ENCODE data around the gene CFHR4.
"Not testable (repeated sequence)": the region's sequence is repeated elsewhere in the genome, so short reads cannot be mapped to it uniquely, and the experiment has no call there.

Gene CFHR4

GRCh38 chr1:196887515-196888239 lies at the start of gene CFHR4:
Gene CFHR4 (plus strand): TSS chr1:196888052. CDS start chr1:196888151, 99 bp downstream.
- DNase-seq, result no peak

DNA sequence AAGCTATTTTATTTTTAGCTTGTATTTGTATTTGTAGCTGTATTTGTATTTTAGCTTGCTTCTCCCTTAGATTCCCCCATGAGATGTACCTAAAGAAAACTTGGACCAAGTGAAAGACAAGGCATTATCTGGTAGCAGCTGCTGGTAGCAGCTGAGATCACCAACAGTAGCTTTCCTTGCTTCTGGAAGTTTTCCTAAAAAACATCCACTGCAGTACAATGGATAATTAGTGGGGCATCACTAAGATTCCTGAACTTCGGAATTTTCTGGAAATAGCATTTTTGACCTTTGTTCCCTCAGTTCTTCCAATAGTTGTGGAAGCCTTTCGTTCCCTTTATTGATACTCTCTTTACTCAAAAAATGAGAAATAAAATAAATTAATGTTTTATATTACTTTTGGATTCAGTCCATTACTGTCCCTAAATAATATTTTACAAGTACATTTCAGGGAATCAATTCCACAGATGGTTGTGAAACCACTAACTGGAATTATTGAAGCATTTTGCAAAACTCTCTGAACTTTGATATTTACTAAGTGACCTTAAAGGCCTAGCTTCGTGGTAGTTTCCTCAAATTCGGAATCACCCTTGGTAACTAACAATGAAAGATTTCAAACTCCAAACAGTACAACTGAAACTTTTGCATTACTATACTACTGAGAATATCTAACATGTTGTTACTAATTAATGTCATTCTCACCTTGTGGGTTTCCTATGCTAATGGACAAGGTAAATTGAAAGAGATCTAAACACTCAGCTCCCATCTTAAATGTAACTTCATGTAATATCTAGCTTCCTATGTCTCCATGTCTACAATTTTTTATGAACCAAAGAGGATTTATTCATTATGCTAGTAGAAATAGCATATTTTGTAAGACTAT lies 38.0 kb upstream of the CFHR4 start:
- DNase-seq, result not testable (repeated sequence)

DNA sequence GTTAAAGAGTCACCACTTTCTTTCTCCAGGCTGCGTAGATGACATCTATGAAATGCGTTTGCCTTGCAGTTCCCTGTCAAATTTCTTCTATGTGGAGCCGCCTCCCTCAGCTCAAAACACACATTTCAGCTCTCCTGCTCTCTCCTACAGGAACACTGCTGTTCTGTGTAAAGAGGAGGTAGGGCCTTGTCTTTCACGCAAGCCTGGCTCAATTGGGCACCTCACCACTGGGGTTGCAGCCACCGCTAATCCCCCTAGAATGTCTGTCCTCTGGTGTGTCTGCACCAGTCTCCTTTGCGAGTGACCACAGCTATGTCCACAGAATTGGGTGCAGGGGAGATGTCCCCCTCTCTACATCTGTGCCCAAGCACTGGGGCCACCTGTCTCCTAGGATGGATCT lies 31.8 kb upstream of the CFHR4 start:
- DNase-seq, result no peak

- no peak for DNase-seq
Measured at GRCh38 chr1:196857188-196857587, 30.7 kb upstream of the CFHR4 start.

DNA sequence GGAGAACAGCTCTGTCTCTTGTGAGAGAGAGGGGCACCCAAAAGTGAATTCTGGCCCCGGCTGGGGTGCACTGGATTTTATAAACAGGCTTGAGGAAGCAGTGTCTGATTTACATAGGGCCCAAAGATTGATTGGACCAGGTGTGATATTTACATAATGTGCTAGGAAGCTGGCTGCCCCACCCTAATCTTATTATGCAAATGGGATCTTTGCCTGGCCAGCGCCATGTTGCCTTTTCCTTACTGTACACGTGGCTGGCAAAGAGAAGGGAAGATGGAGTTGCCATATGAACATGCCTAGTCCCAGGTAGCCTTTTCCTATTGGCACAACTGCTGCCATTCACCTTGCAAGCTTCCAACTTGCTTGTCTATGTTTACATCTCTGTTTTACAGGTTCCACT lies 29.0 kb upstream of the CFHR4 start:
- DNase-seq, result no peak

DNA sequence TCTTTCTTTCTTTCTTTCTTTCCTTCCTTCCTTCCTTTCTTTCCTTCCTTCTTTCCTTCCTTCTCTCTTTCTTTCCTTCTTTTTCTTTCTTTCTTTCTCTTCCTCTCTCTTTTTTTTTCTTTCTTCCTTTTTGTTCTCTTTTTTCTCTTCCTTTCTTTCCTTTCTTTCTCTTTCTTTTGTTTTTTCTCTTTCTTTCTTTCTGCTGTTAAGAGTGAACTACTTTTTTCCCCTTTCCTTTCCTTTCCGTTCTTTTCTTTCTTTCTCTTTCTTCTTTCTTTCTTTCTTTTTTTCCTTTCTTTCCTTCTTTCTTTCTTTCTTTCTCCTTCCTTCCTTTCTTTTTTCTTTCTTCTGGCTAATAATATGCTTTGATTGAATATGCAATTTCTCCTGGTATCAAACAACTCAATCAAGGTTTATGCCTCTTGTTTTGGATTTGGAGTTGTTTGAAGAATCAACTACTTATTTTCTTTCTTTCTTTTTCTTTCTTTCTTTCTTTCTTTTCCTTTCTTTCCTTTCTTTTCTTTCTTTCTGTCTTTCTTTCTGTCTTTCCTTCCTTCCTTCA lies 27.4 kb upstream of the CFHR4 start:
- DNase-seq, result no peak

- DNase-seq, result no peak
Measured at GRCh38 chr1:196861429-196861828, 26.4 kb upstream of the CFHR4 start.

- no peak for DNase-seq
Measured at GRCh38 chr1:196866974-196867373, 20.9 kb upstream of the CFHR4 start.

- DNase-seq, result no peak
Measured at GRCh38 chr1:196873385-196873784, 14.5 kb upstream of the CFHR4 start.

GRCh38 chr1:196875935-196876334 lies 11.9 kb upstream of the CFHR4 start:
- DNase-seq, result no peak

DNA sequence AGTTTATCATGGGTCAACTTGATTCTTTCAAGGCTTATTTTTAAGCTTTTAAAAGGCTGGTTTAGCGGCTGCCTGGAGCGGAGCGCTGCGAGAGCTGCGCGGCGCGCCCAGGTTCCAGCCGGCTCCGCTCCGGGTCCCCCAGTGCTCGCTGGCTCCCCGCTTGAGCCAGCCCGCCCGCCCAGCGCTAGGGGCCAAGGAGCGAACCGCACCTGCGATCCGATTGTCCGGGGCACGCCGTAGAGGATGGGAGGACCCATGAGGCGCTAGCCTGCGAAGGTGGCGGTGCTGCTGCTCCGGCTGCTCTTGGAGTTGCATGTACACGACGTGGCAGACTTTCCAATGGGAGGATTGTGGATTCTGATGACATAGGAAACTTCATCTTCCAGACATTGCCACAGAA lies 9.9 kb upstream of the CFHR4 start:
- DNase-seq, result no peak

- DNase-seq, result not testable (repeated sequence)
Measured at GRCh38 chr1:196886560-196886959, 1.3 kb upstream of the CFHR4 start.

- DNase-seq, result no peak
Measured at GRCh38 chr1:196890668-196891067, 2.8 kb downstream of the CFHR4 start.

DNA sequence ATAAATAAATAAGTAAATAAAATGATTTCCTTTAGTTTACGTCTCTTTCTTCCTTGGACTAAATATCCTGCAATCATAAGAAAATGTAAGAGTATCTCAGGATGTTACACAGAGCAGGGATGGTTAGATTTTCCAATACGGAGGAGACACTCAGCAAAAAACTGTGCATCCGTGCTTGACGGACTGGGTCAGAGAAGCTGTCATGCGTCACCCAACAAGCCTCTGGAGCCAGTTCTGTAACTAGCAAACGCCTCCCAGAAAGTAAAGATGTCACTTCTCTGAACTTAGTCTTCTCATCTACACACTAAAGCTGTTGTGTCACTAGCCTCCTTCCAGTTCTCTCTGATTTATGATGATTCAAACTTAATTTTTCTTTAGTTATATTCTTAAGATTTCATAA lies 3.4 kb downstream of the CFHR4 start:
- DNase-seq, result no peak

GRCh38 chr1:196896355-196896754 lies 8.5 kb downstream of the CFHR4 start:
- no peak for DNase-seq

- no peak for DNase-seq
Measured at GRCh38 chr1:196897158-196897828, 9.4 kb downstream of the CFHR4 start.

GRCh38 chr1:196902344-196902743 lies 14.5 kb downstream of the CFHR4 start:
- no peak for DNase-seq

DNA sequence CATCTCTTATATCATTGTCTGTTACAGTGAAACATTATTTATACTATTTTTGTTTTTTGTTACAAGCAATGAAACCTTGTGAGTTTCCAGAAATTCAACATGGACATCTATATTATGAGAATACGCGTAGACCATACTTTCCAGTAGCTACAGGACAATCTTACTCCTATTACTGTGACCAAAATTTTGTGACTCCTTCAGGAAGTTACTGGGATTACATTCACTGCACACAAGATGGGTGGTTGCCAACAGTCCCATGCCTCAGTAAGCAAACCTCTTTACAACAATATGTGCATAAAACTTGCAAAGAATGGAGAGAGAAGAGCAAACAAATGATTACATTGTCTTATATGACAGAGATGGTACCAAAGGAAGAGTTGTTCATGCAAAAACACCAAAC lies 22.4 kb downstream of the CFHR4 start:
- no peak for DNase-seq

DNA sequence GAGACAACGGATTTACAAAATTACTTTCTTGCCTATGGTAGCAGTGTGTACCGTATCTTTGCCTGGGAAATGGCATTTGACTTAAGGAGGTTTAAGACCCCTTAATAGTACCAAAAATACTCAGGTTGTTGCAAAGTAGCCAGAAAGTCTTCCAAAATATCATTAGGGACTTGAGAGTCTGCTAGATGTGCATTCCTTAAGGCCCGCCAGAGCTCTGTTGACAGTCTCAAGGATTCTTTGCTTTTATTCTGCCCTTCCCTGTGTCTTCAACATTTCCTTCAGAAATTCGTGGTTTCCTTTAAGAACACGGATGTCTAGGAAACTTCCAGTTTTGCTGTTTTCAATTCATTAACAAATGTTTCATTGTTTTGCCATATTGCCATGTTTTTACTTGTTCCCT lies 24.4 kb downstream of the CFHR4 start:
- DNase-seq, result not testable (repeated sequence)

- not testable (repeated sequence) for DNase-seq
Measured at GRCh38 chr1:196926839-196927238, 39.0 kb downstream of the CFHR4 start.

GRCh38 chr1:196932853-196933252 lies 45.0 kb downstream of the CFHR4 start:
- DNase-seq, result not testable (repeated sequence)

- DNase-seq, result no peak
Measured at GRCh38 chr1:196933531-196934189, 45.8 kb downstream of the CFHR4 start.

DNA sequence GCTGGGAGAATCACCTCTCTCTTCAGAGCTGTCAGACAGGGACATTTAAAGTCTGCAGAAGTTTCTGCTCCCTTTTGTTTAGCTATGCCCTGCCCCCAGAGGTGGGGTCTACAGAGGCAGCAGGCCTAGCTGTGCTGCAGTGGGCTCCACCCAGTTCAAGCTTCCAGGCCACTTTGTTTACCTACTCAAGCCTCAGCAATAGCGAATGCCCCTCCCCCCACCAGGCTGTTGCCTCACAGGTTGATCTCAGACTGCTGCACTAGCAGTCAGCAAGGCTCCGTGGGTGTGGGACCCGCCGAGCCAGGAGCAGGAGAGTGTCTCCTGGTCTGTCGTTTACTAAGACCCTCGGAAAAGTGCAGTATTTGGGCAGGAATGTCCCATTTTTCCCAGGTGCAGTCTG lies 53.6 kb downstream of the CFHR4 start:
- not testable (repeated sequence) for DNase-seq

All from midbrain (tissue), 1 donor.